Inflammatory macrophage (primary cell): Measurements from ENCODE around the gene DRC3.
"Not testable (repeated sequence)": the region's sequence is repeated elsewhere in the genome, so short reads cannot be mapped to it uniquely, and the experiment has no call there.

Experiments used
- DNase-seq, 2 donors: peaks; one replicate each; pipeline ENCODE4 v3.0.0-alpha.2; 2020 to 2022

DRC3 gene

DNA sequence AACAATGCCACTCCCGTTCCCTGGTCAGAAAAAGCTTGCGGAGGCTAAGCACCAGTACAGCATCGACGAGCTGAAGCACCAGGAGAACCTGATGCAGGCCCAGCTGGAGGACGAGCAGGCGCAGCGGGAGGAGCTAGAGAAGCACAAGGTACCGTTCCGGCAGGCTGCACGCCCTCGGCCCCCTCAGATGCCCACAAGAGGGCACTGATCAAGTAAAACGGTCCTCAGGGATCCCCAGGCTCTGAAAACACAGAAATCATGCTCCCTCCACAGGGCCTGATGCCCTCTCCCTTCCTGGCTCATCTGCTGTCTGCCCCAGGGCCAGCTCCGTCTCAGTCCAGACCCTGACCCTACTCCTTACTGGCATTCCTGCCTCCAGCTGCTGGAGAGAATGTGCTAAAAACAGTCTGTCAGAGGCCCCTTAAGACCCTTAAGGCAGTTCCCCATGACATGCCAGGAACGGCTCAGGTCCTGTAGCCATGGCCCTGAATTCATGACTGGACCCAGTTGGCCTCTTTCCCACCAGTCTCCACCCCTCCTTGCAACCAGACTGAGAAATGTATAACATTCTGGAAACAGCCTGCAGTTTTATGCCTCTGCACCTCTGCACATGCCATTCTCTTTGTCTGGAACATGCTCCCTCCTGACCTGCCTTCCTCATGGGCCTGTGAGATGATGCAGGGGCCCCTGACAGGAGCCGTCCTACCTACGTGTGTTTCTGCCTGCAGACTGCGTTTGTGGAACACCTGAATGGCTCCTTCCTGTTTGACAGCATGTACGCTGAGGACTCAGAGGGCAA is 21.8 kb downstream of the DRC3 start:
- peak; percentile 29 to 46 for DNase-seq

DNA sequence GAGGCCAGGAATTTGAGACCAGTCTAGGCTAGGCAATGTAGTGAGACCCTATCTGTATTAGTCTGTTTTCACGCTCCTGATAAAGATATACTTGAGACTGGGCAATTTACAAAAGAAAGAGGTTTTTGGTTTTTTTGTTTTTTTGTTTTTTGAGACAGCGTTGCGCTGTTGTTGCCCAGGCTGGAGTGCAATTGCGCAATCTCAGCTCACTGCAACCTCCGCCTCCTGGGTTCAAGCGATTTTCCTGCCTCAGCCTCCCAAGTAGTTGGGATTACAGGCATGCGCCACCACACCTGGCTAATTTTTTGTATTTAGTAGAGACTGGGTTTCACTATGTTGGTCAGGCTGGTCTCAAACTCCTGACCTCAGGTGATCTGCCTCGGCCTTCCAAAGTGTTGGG is 23.2 kb downstream of the DRC3 start:
- not testable (repeated sequence) for DNase-seq

DNA sequence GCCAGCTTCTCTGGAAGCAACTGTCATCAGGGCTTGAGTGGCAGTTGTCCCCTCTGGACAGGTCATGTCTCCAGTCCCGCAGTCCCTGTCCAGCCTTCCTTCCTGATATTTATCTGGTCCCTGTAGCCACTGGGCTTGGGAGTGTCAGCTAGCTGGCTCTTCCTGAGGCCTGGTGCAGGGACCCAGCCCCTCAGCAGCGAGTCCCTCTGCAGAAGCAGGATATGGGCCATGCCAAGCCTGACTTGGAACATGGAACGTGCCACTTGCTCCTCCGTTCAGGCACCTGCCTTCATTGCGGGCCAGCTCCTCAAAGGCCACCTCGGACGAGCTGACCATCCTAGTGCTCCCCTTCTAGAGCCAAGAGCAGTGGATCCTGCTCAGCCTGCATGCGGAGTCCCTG is 26.3 kb downstream of the DRC3 start:
- no peak for DNase-seq

DNA sequence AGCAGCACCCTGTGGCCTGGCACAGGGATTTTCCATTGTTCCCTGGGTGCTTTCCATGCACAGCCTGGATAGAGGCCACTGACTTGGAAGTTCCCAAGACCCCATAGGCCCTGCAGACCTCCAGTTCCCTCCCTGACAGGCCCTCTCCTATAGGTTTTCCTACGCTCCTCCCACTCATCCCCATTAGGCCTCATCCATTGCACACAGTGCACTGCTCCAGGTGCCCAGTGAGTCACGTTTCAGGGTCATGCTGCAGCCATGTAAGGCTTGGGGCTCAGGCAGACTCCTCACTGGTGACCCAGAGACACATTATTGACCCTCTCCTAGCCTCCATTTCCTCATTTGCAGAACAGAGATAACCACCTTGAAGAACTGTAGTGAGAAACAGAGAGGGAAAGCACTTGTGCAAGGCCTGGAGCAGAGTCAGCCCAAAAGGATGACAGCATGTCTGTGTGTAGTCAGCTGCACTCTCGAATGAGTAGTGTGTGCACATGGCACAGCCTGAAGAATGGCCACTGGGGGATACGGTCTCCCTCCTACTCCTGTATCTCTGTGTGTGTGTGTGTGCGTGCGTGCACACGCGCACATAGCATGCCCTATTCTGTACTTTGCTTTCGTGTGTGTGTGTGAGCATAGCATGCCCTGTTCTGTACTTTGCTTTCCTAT is 26.8 kb downstream of the DRC3 start:
- no peak for DNase-seq

DNA sequence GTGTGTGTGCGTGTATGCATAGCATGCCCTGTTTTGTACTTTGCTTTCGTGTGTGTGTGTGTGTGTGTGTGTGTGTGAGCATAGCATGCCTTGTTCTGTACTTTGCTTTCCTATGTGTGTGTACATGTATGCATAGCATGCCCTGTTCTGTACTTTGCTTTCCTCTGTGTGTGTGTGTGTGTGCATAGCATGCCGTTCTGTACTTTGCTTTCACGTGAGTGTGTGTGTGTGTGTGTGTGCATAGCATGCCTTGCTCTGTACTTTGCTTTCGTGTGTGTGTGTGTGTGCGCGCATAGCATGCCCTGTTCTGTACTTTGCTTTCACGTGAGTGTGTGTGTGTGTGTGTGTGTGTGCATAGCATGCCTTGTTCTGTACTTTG is 27.4 kb downstream of the DRC3 start:
- no peak for DNase-seq

DNA sequence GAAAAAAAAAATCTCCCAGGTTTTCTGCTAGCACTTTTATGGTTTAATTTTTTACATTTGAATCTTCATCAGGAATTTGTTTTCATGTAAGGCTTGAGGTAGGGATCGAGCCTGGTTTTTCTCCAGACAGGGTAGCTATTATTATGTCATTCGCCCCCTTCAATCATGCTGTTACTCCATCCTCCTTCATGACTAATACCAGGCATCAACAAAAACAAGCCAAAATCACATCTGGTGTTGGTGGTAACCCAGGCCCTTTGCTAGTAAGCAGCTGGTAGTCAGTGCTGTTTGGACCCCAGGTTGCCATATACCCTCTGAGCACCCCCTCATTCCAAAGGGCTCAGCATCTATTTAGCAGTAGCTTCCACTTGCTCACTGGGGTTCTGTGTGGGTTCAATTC is 29.5 kb downstream of the DRC3 start:
- no peak for DNase-seq

DNA sequence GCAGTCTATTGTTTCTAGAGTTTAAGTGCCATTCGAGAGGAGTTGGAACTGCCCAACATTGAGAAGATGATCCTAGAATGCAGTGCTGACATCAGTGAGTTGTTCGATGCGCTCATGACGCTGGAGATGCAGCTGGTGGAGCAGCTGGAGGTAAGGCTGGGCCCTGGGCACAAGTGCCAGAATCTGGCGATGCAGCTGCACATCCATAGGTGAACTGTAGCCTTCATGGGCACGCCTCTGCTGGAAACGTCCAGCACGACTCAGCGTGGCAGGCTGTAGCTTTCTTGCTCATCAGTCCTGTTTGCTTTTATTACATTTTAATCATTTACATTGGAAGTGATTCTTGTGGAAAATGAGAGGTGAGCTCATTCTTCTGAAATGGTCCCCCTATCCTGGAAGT is 31.7 kb downstream of the DRC3 start:
- no peak for DNase-seq

DNA sequence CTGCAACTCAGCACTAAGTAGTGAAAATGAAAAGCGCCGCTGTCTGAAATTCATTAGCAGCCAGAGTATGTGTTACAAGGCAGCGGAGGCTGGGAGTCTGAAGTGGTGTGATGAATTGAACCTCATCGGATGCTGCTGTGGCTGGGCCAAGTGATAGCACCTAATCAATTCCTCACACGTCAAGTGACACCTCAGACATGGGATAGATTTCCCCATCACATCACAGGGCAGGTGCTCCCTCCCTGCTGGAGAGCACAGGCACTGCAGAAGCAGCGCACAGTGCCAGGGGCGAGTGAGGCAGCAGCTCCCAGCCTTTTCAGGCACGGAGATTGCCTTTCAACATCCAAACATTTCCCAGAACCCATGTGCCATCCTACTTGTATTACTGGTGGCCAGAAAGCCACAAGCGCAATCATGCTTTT is 32.2 kb downstream of the DRC3 start:
- no peak for DNase-seq

DNA sequence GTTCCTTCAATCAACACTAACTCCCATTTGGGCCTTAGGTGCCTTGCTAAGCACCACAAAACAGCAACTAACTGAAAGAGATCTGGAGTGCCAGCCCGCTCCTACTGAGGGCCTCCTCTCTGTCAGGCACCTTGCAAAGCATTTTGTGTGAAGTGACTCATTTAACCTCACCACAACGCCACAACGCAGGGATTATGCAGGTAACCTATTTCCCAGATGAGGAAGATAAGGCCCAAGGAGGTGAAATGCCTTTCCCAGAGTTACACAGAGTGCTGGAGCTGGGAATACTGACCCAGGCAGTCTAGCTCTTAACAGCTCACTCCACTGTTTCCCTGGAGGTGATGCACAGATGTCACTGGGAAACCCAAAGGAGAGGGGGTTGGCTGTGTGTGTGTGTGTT is 32.8 kb downstream of the DRC3 start:
- DNase-seq: no peak

DNA sequence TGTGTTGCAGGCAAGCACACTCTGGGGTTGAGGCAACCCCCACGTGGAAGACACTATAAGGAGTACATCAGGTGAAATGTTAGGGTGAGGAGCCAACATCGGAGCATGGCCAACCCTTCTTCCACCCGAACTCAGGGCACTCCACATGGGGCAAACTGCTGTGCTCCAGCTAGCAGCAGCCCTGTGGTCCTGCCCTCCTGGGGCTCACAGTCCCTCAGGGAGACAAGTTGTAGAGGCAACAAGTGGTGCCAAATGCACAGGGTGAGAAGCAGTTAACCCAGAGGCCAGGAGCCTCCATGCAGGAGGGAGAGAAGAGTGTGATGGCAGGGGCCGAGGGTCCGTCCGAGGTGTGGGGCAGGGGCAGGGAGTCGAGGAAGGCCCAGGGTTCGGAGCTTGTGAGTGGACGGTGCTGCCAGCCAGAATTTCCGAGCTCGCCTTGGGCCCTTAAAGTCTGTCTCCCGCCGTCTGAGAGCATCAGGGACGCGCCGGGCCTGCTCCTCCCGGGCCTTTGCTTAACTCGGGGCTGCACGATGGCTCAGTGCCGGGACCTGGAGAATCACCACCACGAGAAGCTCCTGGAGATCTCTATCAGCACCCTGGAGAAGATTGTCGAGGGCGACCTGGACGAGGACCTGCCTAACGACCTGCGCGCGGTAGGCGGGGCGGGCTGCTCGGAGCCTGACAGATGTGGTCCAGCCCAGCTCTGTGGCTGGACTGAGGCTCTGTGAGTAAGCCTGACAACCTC is 34.0 kb downstream of the DRC3 start:
- no peak for DNase-seq

DNA sequence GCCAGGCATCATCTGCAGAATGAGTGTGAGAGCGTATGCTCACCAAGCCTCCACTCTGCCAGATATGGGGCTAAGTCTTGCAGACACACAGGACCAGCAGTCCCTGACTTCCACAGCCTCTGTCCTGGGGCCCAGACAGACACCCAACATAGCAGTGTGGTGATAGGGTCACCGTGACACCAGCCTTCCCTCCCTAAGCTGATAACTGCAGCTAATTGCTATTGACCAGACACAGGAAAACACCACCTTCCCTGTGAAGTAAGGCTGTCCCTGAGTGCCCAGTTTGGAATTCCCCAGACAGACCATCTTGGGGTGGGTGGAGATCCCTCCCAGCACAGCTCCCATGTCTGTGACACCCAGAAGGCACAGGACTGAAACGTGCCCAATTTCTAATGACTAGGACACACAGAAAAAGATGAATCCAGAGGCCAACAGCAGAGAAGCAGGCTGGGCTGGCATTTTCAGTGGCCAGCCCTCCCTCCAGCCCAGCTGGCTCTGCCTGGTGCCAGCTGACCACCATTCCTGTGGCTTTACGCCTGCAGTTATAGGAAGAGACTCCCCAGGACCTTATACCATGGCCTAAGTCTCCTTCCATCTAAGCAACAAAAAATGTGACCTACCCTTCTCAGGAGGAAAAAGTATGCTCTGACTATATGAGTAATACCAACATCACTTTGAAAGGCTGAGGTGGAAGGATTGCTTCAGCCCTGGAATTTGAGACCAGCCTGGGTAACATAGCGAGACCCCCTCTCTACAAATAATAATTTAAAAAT is 36.0 kb downstream of the DRC3 start:
- DNase-seq: no peak

DNA sequence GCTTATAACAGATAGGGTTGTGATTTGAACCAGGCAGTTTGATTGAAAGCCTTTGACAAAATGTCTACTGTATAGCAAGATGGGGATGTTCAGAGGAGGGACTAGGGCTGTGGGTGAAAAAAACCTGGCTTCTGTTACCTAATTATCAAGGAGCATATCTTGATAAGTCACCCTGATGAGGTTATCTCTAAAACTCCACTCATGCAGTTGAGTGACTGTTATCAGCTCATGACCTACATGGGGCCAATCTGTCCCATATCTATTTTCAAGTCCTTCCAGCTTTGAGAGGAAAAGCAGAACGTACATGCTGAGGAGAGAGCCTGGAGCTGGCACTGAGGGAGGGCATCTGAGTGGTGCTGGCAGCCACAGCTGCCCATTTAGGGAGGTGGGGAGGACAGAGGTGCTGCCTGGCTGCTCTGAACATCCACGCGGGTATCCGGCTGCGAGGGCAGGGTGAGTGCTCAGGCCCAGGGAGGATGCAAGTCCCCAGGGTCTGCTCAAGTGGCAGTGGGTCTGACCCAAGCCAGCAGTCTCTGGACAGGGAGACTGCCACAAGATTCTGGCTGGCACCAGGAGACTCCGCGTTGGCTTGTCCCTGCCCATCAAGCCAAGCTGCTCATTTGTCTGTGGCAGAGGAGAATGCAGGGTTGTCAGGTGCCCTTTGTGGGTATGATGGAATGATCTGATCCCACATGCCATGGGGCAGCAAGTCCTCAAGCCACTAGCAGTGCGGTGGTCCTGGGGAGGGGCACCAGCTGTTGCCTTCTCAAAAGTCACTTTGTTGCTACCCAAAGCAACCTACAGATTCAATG is 37.2 kb downstream of the DRC3 start:
- no peak for DNase-seq

DNA sequence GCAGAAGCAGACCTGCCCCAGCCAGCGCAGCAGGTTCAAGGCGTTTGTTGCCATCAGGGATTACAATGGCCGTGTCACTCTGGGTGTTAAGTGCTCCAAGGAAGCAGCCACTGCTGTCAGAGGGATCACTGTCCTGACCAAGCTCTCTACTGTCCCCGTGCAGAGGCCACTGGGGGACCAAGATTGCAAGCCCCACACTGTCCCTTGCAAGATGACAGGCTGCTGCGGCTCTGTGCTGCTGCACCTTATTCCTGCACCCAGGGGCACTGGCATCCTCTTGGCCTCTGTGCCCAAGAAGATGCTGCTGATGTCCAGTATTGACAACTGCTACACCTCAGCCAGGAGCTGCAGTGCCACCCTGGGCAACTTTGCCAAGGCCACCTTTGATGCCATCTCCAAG is 38.6 kb downstream of the DRC3 start:
- DNase-seq: no peak

DNA sequence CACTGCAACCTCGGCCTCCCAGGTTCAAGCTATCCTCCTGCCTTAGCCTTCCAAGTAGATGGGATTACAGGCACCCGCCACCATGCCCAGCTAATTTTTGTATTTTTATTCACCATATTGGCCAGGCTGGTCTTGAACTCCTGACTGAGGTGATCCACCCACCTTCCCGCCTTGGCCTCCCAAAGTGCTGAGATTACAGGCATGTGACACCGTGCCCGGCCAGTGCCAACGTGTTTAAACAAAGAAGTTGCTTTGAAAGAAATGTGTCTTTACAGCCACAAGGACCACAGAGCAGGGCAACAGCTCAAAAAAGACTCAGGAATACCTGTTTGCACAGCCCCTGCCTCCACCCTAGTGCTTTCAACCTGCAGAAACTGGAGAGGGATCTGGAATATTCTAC is 41.3 kb downstream of the DRC3 start:
- no peak for DNase-seq

DNA sequence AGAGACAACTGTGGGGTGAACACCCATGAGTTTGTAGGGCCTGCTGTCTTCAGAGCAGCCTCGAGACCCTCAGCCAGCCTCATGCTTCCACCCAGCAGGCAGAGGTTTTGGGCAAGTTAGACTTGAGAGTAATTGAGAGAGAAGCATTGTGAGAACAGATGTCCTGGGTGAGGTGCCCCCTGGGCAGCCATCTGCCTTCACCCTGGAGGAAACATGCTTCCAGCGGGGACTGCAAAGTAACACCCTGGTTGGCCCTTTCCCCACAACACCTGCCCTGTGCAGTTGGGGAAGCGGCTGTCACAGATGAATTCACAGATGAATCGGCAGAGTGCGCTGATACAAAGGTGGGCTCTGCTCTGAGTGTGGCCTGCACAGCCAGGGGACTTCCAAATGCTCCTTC is 42.9 kb downstream of the DRC3 start:
- no peak for DNase-seq

DNA sequence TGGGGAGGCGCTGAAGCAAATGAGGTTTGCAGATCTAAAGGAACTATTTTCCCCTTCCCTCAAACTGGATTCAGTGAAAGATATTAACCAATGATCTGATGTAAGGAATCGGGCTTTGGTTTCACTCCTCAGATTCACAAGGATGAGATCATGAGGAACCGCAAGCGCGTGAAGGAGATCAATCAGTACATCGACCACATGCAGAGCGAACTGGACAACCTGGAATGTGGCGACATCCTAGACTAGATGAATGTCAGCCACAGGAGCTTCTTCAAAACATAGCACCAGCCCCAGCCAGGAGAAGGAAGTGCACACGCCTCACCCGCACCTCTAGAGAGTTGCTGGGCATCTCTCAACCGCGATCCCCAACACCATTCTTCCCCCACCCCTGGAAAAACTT is 43.8 kb downstream of the DRC3 start:
- no peak for DNase-seq

DNA sequence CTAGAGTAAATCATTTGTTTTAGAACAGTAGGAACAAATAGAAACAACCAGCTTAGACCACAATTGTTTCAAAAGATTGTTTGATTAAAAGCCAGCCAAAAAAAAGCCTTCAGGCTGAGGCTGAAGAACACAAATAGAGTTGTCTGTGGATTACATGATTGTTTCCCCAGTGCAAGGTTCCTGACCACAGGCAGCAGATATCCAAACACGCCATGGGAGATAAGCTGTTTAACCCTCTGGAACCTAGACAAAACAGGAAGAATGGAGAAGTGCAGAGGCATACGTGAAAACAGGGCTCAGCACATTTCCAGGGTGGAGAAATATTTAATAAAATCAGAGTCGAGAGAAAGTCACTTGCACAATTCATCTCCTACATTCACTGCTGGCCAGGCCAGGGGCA is 45.3 kb downstream of the DRC3 start:
- DNase-seq: no peak

DNA sequence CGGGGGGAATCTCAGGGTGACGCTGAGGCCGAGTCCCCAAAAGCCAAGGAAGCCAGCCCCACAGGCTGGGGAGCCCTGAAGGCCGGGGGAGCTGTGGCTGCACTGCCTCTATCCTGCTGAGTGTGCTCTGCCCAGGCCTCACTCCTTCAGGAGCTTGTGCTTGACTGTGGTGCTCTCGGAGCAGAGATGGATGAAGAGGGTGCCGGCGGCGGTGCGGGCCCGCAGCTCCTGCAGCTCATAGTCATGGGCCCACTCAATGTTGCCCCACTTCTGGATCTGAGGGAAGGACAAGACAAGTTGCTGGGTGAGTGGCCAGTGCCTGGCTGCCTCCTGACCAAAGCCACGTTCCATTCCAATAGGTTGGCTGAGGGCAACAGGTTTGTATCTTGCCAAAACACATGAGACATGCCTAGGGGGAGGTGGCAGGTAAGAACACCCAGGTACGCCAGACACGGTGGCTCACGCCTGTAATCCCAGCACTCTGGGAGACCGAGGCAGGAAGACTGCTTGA is 45.8 kb downstream of the DRC3 start:
- DNase-seq: no peak

DNA sequence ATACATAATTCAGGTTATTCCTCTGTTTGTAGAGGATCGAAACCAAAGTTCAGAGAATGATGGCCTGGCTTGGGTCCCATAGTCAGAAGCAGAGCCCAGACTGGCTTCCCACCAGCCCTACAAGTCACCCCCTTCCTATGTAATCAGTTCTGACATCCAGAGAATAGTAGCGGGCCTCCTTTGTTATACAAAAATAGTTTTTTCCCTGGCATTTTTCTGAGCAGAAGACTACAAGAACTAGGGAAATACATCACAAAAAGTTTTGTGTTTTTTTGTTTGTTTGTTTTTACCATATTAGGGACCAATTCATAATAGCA is 47.1 kb downstream of the DRC3 start:
- DNase-seq: no peak

DNA sequence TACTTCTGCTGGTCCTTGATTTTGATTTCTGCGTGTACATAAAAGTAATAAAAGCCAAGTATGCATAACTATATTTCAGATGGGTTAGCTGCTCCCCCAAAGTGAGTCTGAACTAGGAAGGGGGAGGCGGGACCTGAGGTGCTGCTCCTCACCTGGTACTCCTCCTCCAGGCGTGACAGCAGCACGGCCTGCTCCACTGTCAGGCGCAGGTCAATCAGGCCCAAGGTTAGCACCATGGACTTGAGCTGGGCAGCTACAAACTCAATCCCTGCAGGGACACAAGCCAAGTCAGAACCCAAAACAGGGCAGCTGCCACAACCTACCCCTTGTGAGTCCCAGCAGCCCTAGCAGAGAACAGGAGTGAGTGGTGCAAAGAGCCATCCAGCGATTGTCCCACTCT is 48.3 kb downstream of the DRC3 start:
- DNase-seq: no peak

DNA sequence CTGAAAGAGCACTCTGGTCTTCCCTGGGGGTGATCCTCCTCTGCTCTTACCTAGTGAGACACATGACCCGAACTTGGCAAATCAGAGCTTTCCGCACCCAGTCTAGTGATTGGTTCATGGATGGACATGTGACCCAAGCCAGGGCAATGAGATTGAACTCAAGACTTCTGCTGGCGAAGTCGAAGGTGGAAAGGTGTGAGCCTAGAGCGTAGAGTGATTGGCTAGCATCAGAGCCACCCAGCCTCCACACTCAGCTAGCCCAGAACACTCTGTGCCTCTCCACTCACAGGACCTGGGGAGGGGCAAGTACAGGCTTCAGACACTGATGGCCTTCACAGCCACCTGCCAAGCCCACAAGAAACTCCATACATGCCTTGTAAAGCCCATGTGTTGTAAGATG is 48.7 kb downstream of the DRC3 start:
- no peak for DNase-seq
